GM12874 (cell line): ENCODE measurements around the gene PBX2.

Experiments used
- TF ChIP-seq, protein P1 (sequence below): IDR thresholded peaks from 2 replicates; pipeline ENCODE4 v1.5.1; 2011; ENCODE audit warnings: low read depth, mild to moderate bottlenecking, control low read depth, low read length, moderate library complexity; ENCODE audit not compliant: insufficient read depth

The PBX2 gene

GRCh38 chr6:32168350-32168749 is 21.7 kb downstream of the PBX2 start:
- TF ChIP-seq, protein P1, sequence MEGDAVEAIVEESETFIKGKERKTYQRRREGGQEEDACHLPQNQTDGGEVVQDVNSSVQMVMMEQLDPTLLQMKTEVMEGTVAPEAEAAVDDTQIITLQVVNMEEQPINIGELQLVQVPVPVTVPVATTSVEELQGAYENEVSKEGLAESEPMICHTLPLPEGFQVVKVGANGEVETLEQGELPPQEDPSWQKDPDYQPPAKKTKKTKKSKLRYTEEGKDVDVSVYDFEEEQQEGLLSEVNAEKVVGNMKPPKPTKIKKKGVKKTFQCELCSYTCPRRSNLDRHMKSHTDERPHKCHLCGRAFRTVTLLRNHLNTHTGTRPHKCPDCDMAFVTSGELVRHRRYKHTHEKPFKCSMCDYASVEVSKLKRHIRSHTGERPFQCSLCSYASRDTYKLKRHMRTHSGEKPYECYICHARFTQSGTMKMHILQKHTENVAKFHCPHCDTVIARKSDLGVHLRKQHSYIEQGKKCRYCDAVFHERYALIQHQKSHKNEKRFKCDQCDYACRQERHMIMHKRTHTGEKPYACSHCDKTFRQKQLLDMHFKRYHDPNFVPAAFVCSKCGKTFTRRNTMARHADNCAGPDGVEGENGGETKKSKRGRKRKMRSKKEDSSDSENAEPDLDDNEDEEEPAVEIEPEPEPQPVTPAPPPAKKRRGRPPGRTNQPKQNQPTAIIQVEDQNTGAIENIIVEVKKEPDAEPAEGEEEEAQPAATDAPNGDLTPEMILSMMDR = no peak

- TF ChIP-seq, protein P1 = no peak
Observed at GRCh38 chr6:32167761-32168262, 22.2 kb downstream of the PBX2 start.

GRCh38 chr6:32167154-32167760 is 22.7 kb downstream of the PBX2 start:
- TF ChIP-seq, protein P1 = no peak

DNA sequence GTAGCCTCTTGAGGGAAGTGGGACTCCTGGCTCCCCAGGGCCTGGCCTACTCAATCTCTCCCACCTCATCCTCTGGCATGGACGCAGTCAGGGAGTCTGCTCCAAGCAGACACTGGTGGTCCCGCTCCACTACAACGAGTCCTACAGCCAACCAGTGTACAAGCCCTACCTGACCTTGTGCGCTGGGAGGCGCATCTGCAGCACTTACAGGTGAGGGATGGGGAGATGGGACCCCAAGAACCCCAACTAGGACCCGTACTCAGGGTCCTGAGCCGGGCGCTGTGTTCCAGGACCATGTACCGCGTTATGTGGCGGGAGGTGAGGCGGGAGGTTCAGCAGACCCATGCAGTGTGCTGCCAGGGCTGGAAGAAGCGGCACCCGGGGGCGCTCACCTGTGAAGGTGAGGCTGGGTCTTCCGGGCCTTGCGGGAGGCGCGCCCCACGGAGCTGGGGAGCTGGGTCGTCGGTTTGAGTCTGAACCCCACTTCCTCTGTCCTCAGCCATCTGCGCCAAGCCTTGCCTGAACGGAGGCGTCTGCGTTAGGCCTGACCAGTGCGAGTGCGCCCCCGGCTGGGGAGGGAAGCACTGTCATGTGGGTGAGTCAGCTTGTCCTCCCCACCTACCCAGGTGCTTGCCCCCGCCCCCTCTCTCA is 23.5 kb downstream of the PBX2 start:
- TF ChIP-seq, protein P1 = no peak

DNA sequence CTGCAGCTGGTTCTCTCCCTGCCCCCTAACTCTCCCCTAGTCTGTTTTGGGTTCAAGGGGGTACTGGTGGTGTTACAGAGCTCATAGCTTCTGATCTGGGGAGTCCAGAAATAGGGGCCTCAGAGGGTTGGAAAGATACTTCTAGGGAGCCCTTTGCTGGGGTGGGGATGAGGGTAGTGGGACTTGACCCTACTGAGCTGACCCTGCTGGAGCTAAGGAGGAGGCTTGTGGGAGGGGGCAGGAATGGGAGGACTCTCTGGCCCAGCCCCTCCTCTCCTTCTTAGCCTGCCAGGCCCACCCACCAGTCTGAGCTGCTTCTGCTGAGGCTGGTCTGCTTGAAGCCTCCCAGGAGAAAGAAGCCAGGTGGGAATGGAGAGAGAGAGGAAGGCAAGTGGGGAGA is 25.7 kb downstream of the PBX2 start, which contains the start of gene EGFL8:
Gene EGFL8, plus strand, starts transcription at position 301 of the 400 bp plus-strand sequence. CDS start 1,571 bp downstream, outside the sequence.
- TF ChIP-seq, protein P1 = no peak

GRCh38 chr6:32163559-32164258 is 26.3 kb downstream of the PBX2 start:
- TF ChIP-seq, protein P1 = no peak

- TF ChIP-seq, protein P1 = no peak
Observed at GRCh38 chr6:32158052-32158451, 31.9 kb downstream of the PBX2 start.
